ENCODE data around the gene CSH2. TPM values are rescaled to one million over a fixed set of nuclear protein-coding genes. Genes with fewer than 3 reads are reported as not detected.

The CSH2 gene
- total and polyA plus RNA-seq, 9 of the 15 experiments (the other 6 are each of a cell fraction or from before 2014, with no cell fraction given) = not detected

- TF ChIP-seq SMAD4 (CRISPR knock-in tag; conservative IDR thresholded peaks at IDR 0.05) (peak; percentile 70), ZNF324 (CRISPR knock-in tag; IDR thresholded peaks at IDR 0.05) (no peak), MAX (CRISPR knock-in tag; IDR thresholded peaks at IDR 0.05) (peak; percentile 55), CTCF (IDR thresholded peaks at IDR 0.05 in 2 of 3, conservative IDR thresholded peaks at IDR 0.05 in 1 of 3; ENCODE audit: insufficient read depth in 2 of 3, low read depth in 1 of 3, low read length in 3 of 3) (peak; percentile 62 to 71 (median 68)), MYC (IDR thresholded peaks at IDR 0.05; ENCODE audit: low read depth, low read length) (peak; percentile 62), MYC (CRISPR knock-in tag; IDR thresholded peaks at IDR 0.05; ENCODE audit: borderline replicate concordance, low read depth) (peak; percentile 84; the same call in 1 of the 2 replicates), ZNF740 (CRISPR knock-in tag; IDR thresholded peaks at IDR 0.05) (peak; percentile 77; the same call in 1 of the 2 replicates), ZNF740 (tag; IDR thresholded peaks at IDR 0.05) (peak in 1 of 2 experiments; percentile 16; a peak in 1 of 4 replicates), HES1 (IDR thresholded peaks at IDR 0.05; ENCODE audit: low read depth) (peak; percentile 45; the same call in 1 of the 2 replicates), FOXK2 (conservative IDR thresholded peaks at IDR 0.05 in 1 of 2, IDR thresholded peaks at IDR 0.05 in 1 of 2; ENCODE audit: low read depth in 2 of 2) (peak; percentile 41 to 47; a peak in 2 of 4 replicates), NFRKB (IDR thresholded peaks at IDR 0.05; ENCODE audit: low read depth) (peak; percentile 97), DIDO1 (tag; IDR thresholded peaks at IDR 0.05; ENCODE audit: low read depth) (peak; percentile 88), ZBTB34 (CRISPR knock-in tag; IDR thresholded peaks at IDR 0.05) (no peak), CREM (IDR thresholded peaks at IDR 0.05; ENCODE audit: low read depth) (peak; percentile 81), BRCA1 (IDR thresholded peaks at IDR 0.05) (no peak), BRCA1 (CRISPR knock-in tag; IDR thresholded peaks at IDR 0.05) (no peak), ZNF133 (CRISPR knock-in tag; IDR thresholded peaks at IDR 0.05) (no peak), THAP12 (CRISPR knock-in tag; IDR thresholded peaks at IDR 0.05) (0 out of 2 replicates have a peak, but pooled peaks have one; percentile 19), JUND (IDR thresholded peaks at IDR 0.05; ENCODE audit: borderline replicate concordance, low read depth, low read length) (peak; percentile 72), JUND (tag; IDR thresholded peaks at IDR 0.05; ENCODE audit: borderline replicate concordance, low read depth, low read length) (peak; percentile 41; the same call in 1 of the 3 replicates)
Measured at GRCh38 chr17:63827002-63827800, 46.3 kb downstream of the CSH2 start, which contains the start of the genes FTSJ3 and PSMC5 (continued).

All from K562 (cell line).